Mesothelial cell of epicardium (in vitro differentiated cells): ENCODE data around the gene TEAD4. TPM values are rescaled to one million over a fixed set of nuclear protein-coding genes. Genes with fewer than 3 reads are reported as not detected.

Source experiments
- DNase-seq, 2 experiments: peaks; one replicate each; pipeline ENCODE4 v3.0.0; 2021; ENCODE audit warnings: low spot score in 2 of 2; ENCODE audit not compliant: unreplicated experiment in 2 of 2
- H3K27ac Mint-ChIP-seq: 2 replicates; pipeline ENCODE4 v1.8.0; 2021; ENCODE audit warnings: mixed read lengths
- H3K27me3 Mint-ChIP-seq: 2 replicates; pipeline ENCODE4 v1.8.0; 2021; ENCODE audit warnings: low read depth, mixed read lengths
- H3K36me3 Mint-ChIP-seq: 2 replicates; pipeline ENCODE4 v1.8.0; 2021; ENCODE audit warnings: mixed read lengths
- H3K4me1 Mint-ChIP-seq: 2 replicates; pipeline ENCODE4 v1.8.0; 2021; ENCODE audit warnings: mixed read lengths
- H3K4me3 Mint-ChIP-seq: 2 replicates; pipeline ENCODE4 v1.8.0; 2021; ENCODE audit warnings: mild to moderate bottlenecking, moderate library complexity, mixed read lengths
- H3K9me3 Mint-ChIP-seq: 2 replicates; pipeline ENCODE4 v1.8.0; 2021; ENCODE audit warnings: mixed read lengths
- CTCF ChIP-seq: fragments of 200-600 bp; sonication (generic); IDR thresholded peaks from one replicate; pipeline ENCODE4 v1.5.0; 2021; ENCODE audit warnings: antibody characterized with exemption; ENCODE audit not compliant: unreplicated experiment
- total RNA-seq: library from RNA; stranded (reverse); gene quantifications from 3 replicates; pipeline ENCODE4 v1.2.1, GENCODE V29; 2021

The TEAD4 gene
- total RNA-seq, 1 donor from 2014 or later, result 32.3 TPM

- Mint-ChIP-seq H3K4me1 (no peaks in the 10 kb centered on the region), H3K9me3 (no peaks in the 10 kb centered on the region), H3K27me3 (no peaks in the 10 kb centered on the region), H3K27ac (no peak overlapping the region), H3K36me3 (peaks cover 8% of the 10 kb centered on the region), H3K4me3 (no peak overlapping the region)
- TF ChIP-seq CTCF, result no peak
- no peak for DNase-seq
Observed at GRCh38 chr12:3016191-3016590, 57.0 kb downstream of the TEAD4 start.

GRCh38 chr12:3017281-3017680, 58.1 kb downstream of the TEAD4 start:
- Mint-ChIP-seq H3K9me3 (no peaks in the 10 kb centered on the region), H3K4me3 (no peak overlapping the region), H3K36me3 (peaks cover 15% of the 10 kb centered on the region), H3K4me1 (no peaks in the 10 kb centered on the region), H3K27ac (no peak overlapping the region), H3K27me3 (no peaks in the 10 kb centered on the region)
- no peak for TF ChIP-seq CTCF
- no peak for DNase-seq

GRCh38 chr12:3018284-3019004, 59.2 kb downstream of the TEAD4 start:
- Mint-ChIP-seq H3K27me3 (no peaks in the 10 kb centered on the region), H3K27ac (no peak overlapping the region), H3K4me3 (no peak overlapping the region), H3K9me3 (no peaks in the 10 kb centered on the region), H3K36me3 (peaks cover 23% of the 10 kb centered on the region), H3K4me1 (no peaks in the 10 kb centered on the region)
- DNase-seq, result no peak
- TF ChIP-seq CTCF, result no peak

GRCh38 chr12:3019005-3019680, 59.9 kb downstream of the TEAD4 start:
- Mint-ChIP-seq H3K27ac (no peak overlapping the region), H3K36me3 (peaks cover 23% of the 10 kb centered on the region), H3K4me3 (no peak overlapping the region), H3K27me3 (no peaks in the 10 kb centered on the region), H3K9me3 (no peaks in the 10 kb centered on the region), H3K4me1 (no peaks in the 10 kb centered on the region)
- DNase-seq, result no peak
- no peak for TF ChIP-seq CTCF

GRCh38 chr12:3020399-3020798, 61.2 kb downstream of the TEAD4 start:
- no peak for DNase-seq
- no peaks in the 10 kb centered on the region for H3K9me3 Mint-ChIP-seq
- no peak overlapping the region for H3K27ac Mint-ChIP-seq
- no peaks in the 10 kb centered on the region for H3K27me3 Mint-ChIP-seq
- H3K4me1 Mint-ChIP-seq, result no peaks in the 10 kb centered on the region
- TF ChIP-seq CTCF, result no peak
- no peak overlapping the region for H3K4me3 Mint-ChIP-seq
- H3K36me3 Mint-ChIP-seq, result peaks cover 29% of the 10 kb centered on the region
